ENCODE measurements around the gene HDGF.

Gene HDGF

GRCh38 chr1:156712626-156713025, 38.8 kb downstream of the HDGF start:
- DNase-seq (ENCODE audit: low read depth) = no peak
- no peak overlapping the region for H3K4me3 ChIP-seq (ENCODE audit: control insufficient read depth, low read depth, low read length)
- no peak for TF ChIP-seq CTCF (IDR thresholded peaks at IDR 0.05; ENCODE audit: control insufficient read depth, insufficient read depth, low read depth, low read length, missing control alignments)

- DNase-seq (ENCODE audit: low read depth) = no peak
- TF ChIP-seq CTCF (IDR thresholded peaks at IDR 0.05; ENCODE audit: control insufficient read depth, insufficient read depth, low read depth, low read length, missing control alignments) = no peak
- H3K4me3 ChIP-seq (ENCODE audit: control insufficient read depth, low read depth, low read length) = no peak overlapping the region
These were observed 40.3 kb downstream of the HDGF start for GRCh38 chr1:156711011-156711817.

GRCh38 chr1:156709757-156710489, 41.6 kb downstream of the HDGF start:
- TF ChIP-seq CTCF (IDR thresholded peaks at IDR 0.05; ENCODE audit: control insufficient read depth, insufficient read depth, low read depth, low read length, missing control alignments) = no peak
- peak; percentile 47 for DNase-seq (ENCODE audit: low read depth)
- no peak overlapping the region for H3K4me3 ChIP-seq (ENCODE audit: control insufficient read depth, low read depth, low read length)

- DNase-seq (ENCODE audit: low read depth) = no peak
- no peak overlapping the region for H3K4me3 ChIP-seq (ENCODE audit: control insufficient read depth, low read depth, low read length)
- TF ChIP-seq CTCF (IDR thresholded peaks at IDR 0.05; ENCODE audit: control insufficient read depth, insufficient read depth, low read depth, low read length, missing control alignments) = no peak
These were observed 42.4 kb downstream of the HDGF start for GRCh38 chr1:156709031-156709430.

GRCh38 chr1:156708218-156708661, 43.2 kb downstream of the HDGF start:
- H3K4me3 ChIP-seq (ENCODE audit: control insufficient read depth, low read depth, low read length) = no peak overlapping the region
- TF ChIP-seq CTCF (IDR thresholded peaks at IDR 0.05; ENCODE audit: control insufficient read depth, insufficient read depth, low read depth, low read length, missing control alignments) = no peak
- DNase-seq (ENCODE audit: low read depth) = no peak

- no peak for TF ChIP-seq CTCF (IDR thresholded peaks at IDR 0.05; ENCODE audit: control insufficient read depth, insufficient read depth, low read depth, low read length, missing control alignments)
- no peak overlapping the region for H3K4me3 ChIP-seq (ENCODE audit: control insufficient read depth, low read depth, low read length)
- DNase-seq (ENCODE audit: low read depth) = peak; percentile 42
These were observed 43.9 kb downstream of the HDGF start for GRCh38 chr1:156707417-156708217.
